Measurements from ENCODE around the gene PLCG2.

PLCG2 gene

GRCh38 chr16:81994485-81994884 lies 215.4 kb downstream of the PLCG2 start:
- no peaks in the 10 kb centered on the region for H3K9me3 Mint-ChIP-seq
- H3K27ac Mint-ChIP-seq: no peak overlapping the region
- no peak overlapping the region for H3K4me3 Mint-ChIP-seq
- no peaks in the 10 kb centered on the region for H3K36me3 Mint-ChIP-seq (ENCODE audit: low read depth)
- H3K4me1 Mint-ChIP-seq: peaks cover 15% of the 10 kb centered on the region
- no peak for TF ChIP-seq CTCF (IDR thresholded peaks at IDR 0.05; ENCODE audit: unreplicated experiment in 3 of 3)
- H3K27me3 Mint-ChIP-seq (ENCODE audit: low read depth): peaks cover 4% of the 10 kb centered on the region

- Mint-ChIP-seq H3K27ac (no peak overlapping the region), H3K36me3 (ENCODE audit: low read depth) (no peaks in the 10 kb centered on the region), H3K4me1 (peaks cover 15% of the 10 kb centered on the region), H3K9me3 (no peaks in the 10 kb centered on the region), H3K27me3 (ENCODE audit: low read depth) (peaks cover 4% of the 10 kb centered on the region), H3K4me3 (no peak overlapping the region)
- TF ChIP-seq CTCF (IDR thresholded peaks at IDR 0.05; ENCODE audit: unreplicated experiment in 3 of 3): no peak
Measured at GRCh38 chr16:81995651-81996050, 216.6 kb downstream of the PLCG2 start.

GRCh38 chr16:81996664-81997509 lies 217.8 kb downstream of the PLCG2 start:
- Mint-ChIP-seq H3K4me3 (no peak overlapping the region), H3K36me3 (ENCODE audit: low read depth) (no peaks in the 10 kb centered on the region), H3K27me3 (ENCODE audit: low read depth) (peaks cover 4% of the 10 kb centered on the region), H3K27ac (no peak overlapping the region), H3K9me3 (no peaks in the 10 kb centered on the region), H3K4me1 (peaks cover 15% of the 10 kb centered on the region)
- peak in 2 of 3 experiments; percentile 19 to 22 for TF ChIP-seq CTCF (IDR thresholded peaks at IDR 0.05; ENCODE audit: unreplicated experiment in 3 of 3)

GRCh38 chr16:81997738-81998137 lies 218.6 kb downstream of the PLCG2 start:
- Mint-ChIP-seq H3K4me3 (no peak overlapping the region), H3K4me1 (peaks cover 12% of the 10 kb centered on the region), H3K27me3 (ENCODE audit: low read depth) (peaks cover 9% of the 10 kb centered on the region), H3K36me3 (ENCODE audit: low read depth) (no peaks in the 10 kb centered on the region), H3K27ac (no peak overlapping the region), H3K9me3 (no peaks in the 10 kb centered on the region)
- TF ChIP-seq CTCF (IDR thresholded peaks at IDR 0.05; ENCODE audit: unreplicated experiment in 3 of 3): no peak

GRCh38 chr16:82002831-82003230 lies 223.7 kb downstream of the PLCG2 start:
- peaks cover 18% of the 10 kb centered on the region for H3K27me3 Mint-ChIP-seq (ENCODE audit: low read depth)
- H3K9me3 Mint-ChIP-seq: peaks cover 2% of the 10 kb centered on the region
- H3K4me3 Mint-ChIP-seq: no peak overlapping the region
- no peak overlapping the region for H3K27ac Mint-ChIP-seq
- no peaks in the 10 kb centered on the region for H3K36me3 Mint-ChIP-seq (ENCODE audit: low read depth)
- peaks cover 11% of the 10 kb centered on the region for H3K4me1 Mint-ChIP-seq
- no peak for TF ChIP-seq CTCF (IDR thresholded peaks at IDR 0.05; ENCODE audit: unreplicated experiment in 3 of 3)

GRCh38 chr16:82004601-82005000 lies 225.5 kb downstream of the PLCG2 start:
- H3K36me3 Mint-ChIP-seq (ENCODE audit: low read depth): peaks cover 5% of the 10 kb centered on the region
- peaks cover 18% of the 10 kb centered on the region for H3K9me3 Mint-ChIP-seq
- peak overlapping the region; percentile 58 to 68 (median 60) for H3K27ac Mint-ChIP-seq
- H3K27me3 Mint-ChIP-seq (ENCODE audit: low read depth): peaks cover 23% of the 10 kb centered on the region
- no peak overlapping the region for H3K4me3 Mint-ChIP-seq
- TF ChIP-seq CTCF (IDR thresholded peaks at IDR 0.05; ENCODE audit: unreplicated experiment in 3 of 3): no peak
- H3K4me1 Mint-ChIP-seq: peaks cover 11% of the 10 kb centered on the region
